HG03108 (cell line): ENCODE measurements around the gene CACTIN.
"Not testable (repeated sequence)": the region's sequence is repeated elsewhere in the genome, so short reads cannot be mapped to it uniquely, and the experiment has no call there.

Experiments used
- ATAC-seq: cut with Tn5 transposase; IDR thresholded peaks from one replicate; pipeline ENCODE4 v1.9.1; 2021; ENCODE audit warnings: moderate library complexity; ENCODE audit not compliant: unreplicated experiment

CACTIN gene

GRCh38 chr19:3590991-3591659 is 35.5 kb downstream of the CACTIN start:
- no peak for ATAC-seq

DNA sequence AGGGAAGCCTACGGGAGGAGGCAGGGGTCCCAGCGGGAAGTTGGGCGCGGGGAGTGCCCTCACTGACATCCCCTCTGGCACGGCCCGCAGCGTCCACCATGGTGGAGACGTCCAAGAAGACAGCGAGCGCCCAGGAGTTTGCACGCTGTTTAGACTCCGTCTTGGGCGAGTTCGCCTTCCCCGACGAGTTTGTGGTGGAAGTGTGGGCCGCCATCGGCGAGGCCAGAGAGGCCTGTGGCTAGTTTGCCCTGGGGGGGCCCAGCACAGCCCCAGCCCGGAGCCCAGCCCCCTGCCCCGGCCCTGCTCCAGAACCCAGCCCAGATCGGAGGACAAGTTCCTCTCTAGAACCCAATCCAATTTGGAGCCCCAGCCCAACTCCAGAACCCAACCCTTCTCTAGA is 36.6 kb downstream of the CACTIN start:
- ATAC-seq = no peak

DNA sequence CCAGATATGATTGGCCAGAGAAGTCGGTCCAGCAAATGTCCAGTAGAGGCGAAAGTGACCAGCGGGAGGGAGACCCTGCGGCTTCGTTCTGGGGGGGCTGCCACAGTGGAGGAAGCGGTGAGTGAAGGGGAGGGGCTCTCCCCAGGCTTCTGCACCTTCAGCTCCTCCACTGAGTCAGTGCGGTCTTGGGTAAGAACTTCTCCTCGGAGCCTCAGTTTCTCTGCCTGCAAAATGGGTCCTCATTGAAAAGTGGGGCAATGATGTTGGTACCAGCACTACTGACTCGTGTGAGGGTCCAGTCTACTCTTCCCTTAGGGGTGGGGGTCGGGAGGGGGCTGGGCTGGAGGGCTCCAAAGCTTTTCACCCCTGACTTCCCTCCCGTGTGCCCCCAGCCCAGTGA is 37.2 kb downstream of the CACTIN start:
- ATAC-seq = no peak

DNA sequence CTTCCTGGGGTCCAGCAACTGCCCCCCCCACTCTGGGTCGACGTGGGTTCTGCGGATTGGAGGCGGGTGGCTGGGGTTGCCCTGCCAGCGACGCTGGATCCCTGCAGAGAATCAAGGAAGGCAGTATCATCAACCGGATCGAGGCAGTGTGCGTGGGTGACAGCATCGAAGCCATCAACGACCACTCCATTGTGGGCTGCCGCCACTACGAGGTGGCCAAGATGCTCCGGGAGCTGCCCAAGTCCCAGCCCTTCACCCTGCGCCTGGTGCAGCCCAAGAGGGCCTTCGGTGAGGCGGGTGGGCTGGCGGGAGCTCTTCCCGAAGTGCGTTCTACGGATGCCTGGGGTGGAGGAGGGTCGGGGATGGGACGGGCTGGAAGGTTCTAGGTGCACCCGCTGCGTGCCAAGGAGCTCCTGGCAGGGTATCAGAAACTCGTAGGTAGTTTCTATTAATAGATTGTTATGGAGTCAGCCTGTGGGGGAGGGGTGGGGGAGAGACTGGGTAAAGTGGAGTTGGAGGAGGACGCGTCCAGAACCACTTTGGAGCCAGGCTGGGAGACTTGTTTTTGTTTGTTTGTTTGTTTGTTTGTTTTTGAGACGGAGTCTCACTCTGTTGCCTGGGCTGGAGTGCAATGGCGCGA is 39.8 kb downstream of the CACTIN start:
- ATAC-seq = no peak

- ATAC-seq = no peak
Measured at GRCh38 chr19:3586127-3586626, 40.4 kb downstream of the CACTIN start.

DNA sequence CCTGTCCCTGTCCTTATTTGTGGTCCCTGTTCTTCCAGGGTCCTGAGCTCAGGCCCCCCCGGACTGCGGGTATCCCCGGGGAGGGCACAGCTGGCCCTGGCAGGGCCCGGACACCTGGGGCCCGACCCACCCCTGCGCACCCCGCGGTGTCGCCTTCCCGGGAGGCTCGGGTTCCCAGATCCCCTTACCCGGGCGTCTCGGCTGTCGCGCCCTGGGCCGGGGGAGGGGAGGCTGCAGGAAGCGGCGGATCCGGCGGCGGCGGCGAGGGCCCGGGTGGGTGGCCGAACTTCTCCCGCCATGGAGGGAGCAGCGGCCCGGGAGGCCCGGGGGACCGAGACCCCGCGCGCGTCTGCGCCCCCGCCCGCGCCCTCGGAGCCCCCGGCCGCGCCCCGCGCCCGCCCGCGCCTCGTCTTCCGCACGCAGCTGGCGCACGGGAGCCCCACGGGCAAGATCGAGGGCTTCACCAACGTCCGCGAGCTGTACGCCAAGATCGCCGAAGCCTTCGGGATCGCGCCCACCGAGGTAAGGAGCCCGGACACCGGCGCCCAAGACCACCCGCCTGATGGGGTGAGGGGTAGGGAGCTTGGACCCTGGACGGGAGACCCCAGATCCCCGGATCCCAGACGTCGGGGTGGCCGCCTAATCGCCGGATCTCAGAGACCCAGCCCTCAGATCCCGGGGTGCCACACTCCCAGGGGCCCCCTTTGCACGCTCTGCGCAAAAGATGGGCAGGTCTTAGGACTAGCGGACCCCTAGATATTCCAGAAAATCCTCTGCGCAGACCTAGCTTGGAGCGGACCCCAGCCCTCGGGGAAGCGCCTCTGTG is 41.1 kb downstream of the CACTIN start, which contains the start of gene GIPC3:
Gene GIPC3, plus strand, starts transcription at position 178 of the 826 bp plus-strand sequence. Its CDS starts 120 bp downstream, at position 298.
- no peak for ATAC-seq

DNA sequence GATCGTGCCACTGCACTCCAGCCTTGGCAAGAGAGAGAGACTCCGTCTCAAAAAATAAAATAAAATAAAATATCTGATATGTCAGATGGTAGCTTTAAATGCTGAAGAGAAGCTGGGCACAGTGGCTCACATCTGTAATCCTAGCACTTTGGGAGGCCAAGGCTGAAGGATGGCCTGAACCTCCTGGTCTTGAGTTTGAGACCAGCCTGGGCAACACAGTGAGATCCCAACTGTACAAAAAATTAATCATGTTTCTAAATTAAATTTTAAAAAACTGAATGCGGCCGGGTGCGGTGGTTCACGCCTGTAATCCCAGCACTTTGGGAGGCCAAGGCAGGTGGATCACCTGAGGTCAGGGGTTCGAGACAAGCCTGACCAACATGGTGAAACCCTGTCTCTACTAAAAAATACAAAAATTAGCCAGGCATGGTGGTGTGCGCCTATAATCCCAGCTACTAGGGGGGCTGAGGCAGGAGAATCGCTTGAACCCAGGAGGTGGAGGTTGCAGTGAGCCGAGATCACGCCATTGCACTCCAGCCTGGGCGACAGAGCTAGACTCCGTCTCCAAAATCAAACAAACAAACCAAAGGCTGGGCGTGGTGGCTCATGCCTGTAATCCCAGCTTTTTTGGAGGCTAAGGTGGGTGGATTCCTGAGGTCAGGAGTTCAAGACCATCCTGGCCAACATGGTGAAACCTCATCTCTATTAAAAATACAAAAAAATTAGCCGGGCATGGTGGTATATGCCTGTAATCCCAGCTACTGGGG is 42.4 kb downstream of the CACTIN start:
- ATAC-seq = not testable (repeated sequence)

DNA sequence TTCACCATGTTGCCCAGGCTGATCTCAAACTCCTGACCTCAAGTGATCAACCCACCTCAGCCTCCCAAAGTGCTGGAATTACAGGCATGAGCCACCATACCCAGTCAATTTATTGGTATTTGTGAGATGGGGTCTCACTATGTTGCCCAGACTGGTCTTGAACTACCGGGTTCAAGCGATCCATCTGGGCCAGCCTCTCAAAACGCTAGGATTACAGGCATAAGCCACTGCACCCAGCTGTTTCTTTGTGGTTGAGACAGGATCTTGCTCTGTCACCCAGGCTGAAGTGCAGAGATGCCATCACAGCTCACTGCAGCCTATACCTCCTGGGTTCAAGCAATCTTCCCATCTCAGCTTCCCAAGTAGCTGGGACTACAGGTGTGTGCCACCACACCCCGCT is 44.8 kb downstream of the CACTIN start:
- ATAC-seq = not testable (repeated sequence)

GRCh38 chr19:3580156-3580934 is 46.2 kb downstream of the CACTIN start:
- ATAC-seq = no peak

DNA sequence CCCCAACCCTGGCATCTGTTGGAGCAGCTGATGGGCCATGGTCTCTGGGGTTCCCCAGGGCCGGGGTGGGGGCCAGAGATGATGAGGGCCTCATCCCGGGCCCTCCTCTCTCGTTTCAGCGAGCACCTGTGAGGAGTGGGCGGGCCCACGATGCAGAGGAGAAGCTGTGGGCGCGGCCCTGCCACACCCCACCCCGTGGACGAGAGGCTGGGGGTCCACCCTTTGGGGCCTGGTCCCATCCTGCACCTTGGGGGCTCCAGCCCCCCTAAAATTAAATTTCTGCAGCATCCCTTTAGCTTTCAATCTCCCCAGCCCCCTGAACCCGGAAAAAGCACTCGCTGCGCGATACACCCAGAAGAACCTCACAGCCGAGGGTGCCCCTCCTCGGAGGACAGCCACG is 48.2 kb downstream of the CACTIN start:
- no peak for ATAC-seq

DNA sequence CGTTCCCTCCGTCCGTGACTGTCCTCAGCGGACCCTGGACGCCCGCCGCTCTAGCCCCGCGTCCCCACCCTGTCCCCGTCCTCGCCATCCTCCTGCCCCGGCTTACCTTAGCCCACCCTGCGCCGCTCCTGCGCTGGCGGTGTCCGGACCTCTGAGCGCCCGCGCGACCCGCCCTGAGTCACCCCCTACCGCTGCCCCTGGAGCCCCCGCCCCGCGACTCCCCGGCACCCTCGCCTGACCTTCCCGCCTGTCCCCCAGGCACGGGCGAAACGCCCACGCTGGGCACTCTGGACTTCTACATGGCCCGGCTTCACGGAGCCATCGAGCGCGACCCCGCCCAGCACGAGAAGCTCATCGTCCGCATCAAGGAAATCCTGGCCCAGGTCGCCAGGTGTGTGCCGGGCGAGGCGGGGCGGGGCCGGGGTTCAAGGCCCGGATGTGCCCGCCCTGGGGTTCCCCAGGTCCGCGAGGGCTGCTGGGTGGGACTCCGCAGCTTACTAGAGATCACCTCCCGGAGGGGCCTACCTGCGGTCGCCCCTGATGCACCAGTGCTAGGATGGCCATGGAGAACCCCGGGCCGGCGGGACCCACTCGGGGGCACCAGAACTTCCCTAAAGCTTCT is 48.8 kb downstream of the CACTIN start:
- ATAC-seq = no peak

GRCh38 chr19:3576696-3577443 is 49.7 kb downstream of the CACTIN start:
- no peak for ATAC-seq

GRCh38 chr19:3575949-3576673 is 50.5 kb downstream of the CACTIN start:
- ATAC-seq = no peak

DNA sequence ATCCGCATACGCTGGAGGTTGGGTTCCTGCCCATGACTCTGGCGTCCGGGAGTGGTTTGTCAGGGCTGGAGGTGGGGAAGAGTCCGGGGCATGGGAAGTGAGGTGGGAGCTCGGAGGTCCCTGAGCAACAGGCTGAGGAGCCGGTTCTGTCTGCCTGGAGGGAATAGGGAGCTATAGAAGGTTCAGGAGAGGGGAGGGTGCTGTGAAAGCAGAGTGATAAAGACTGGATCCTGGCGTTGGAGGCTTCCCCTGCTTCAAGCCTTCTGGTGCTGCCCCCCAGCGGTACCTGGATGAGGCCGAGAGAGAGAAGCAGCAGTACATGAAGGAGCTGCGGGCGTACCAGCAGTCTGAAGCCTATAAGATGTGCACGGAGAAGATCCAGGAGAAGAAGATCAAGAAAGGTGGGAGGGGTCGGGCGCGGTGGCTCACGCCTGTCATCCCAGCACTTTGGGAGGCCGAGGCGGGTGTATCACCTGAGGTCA is 51.3 kb downstream of the CACTIN start:
- no peak for ATAC-seq

DNA sequence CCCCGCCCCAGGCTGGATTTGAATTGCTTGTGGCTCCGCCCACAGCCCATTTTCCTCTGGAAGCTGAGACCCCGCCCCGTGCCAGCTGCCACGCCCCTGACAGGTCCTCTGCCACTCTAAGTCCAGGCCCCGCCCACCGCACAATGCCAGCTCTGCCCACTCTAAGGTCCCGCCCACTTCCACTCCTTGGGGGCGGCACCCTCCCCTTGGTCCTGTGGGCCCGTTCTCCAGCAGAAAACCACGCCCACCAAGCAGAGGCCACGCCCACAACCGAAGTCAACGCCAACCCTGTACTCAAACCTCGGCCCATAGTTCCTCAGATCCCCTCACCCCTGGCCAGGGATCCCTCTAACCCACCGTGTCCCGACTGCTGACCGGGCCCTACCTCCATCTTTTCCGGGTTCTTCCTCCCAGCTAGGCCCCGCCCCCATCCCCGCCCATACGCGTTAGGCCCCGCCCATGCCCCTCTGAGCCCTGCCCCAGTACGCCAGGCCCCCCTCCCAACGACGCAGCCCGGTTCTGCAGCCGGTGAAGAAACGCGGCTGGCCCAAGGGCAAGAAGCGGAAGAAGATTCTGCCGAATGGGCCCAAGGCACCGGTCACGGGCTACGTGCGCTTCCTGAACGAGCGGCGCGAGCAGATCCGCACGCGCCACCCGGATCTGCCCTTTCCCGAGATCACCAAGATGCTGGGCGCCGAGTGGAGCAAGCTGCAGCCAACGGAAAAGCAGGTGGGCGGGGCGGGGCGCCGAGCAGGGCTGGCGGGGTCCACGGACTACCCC is 52.5 kb downstream of the CACTIN start:
- ATAC-seq = no peak

DNA sequence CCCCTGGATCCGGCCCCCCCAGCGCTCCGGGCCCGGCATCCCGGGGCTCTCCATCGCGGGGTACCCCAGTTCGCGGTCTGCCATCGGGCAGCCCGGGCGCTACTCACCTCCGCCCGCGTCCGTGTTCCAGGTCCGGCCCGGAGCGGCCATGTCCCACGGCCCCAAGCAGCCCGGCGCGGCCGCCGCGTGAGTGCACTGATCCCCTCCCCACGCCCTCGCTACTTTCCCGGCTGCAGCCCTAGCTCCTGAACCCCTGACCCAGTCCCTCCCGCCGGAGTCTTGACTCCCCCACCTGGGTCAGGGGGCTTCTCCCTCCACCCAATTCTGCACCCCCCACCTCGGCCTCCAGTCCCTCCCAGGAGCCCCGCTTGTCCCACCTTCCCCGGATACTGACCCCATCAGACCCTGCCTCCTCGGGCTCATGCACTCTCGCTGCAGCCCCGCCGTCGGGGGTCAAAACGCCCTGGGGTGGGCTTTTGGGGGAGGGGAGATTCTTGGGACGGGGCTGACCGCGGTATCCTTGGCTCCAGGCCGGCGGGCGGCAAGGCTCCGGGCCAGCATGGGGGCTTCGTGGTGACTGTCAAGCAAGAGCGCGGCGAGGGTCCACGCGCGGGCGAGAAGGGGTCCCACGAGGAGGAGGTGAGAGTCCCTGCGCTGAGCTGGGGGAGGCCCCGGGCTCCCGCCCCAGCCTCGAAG is 53.3 kb downstream of the CACTIN start:
- ATAC-seq = no peak

GRCh38 chr19:3572855-3573161 is 53.8 kb downstream of the CACTIN start, which contains the start of gene HMG20B:
TSS of gene HMG20B (plus strand) at chr19:3572944. CDS start at chr19:3573310, 366 bp downstream.
- no peak for ATAC-seq
